ENCODE results near the gene ASTL. TPM values are rescaled to one million over a fixed set of nuclear protein-coding genes. Genes with fewer than 3 reads are reported as not detected.
"Not testable (repeated sequence)": the region's sequence is repeated elsewhere in the genome, so short reads cannot be mapped to it uniquely, and the experiment has no call there.

Gene ASTL
- total and polyA plus RNA-seq, 9 of the 15 experiments (the other 6 are each of a cell fraction or from before 2014, with no cell fraction given) = not detected

DNA sequence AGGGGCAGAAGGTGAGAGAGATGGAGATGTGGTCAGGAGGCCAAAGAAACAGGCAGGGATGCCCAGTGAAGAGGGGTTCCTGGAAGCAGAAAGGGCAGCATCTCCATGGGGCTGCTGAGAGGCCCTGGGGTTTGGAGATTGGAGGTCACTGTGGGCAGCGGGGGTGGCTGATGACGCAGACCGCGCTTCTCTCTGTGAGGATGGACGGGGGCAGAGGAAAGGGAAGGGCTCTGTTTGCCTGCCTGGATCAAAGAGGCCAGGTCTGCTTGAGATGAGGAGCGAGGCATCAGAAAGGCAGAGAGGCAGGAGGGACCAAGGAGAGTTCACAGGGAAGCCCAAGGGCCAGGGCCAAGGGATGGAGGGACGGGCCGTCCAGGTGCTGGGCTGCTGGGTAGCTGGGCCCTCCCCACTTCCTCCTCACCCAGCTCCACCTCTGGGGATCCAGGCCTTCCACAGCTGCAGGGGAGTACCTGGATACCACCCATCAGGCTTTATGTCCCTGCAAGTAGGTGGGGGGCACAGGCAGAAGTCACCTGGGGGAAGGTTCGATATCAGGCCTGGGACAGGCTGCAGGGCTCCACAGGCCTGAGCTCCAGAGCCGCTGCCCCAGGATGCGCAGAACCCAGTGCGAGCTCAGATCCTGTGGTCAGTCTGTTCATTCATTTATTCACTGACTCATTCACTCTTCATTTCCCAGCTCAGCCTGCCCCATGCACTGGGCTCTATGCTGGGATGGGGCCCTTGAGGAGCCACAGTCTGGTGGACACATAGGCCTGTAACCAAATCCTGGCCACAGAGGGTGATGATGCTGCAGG is 52.6 kb downstream of the ASTL start:
- H3K36me3 ChIP-seq (ENCODE audit: control insufficient read depth, insufficient read depth, low read length) = no peaks in the 10 kb centered on the region
- H3K4me3 ChIP-seq = no peak overlapping the region
- ChIA-PET POLR2A (interaction anchor here (0.8 to 1.4 kb wide), 2 partner anchors 11 to 31 kb away, joined by 5 read pairs; partner anchors contain the start of gene ADRA2B), CTCF (ENCODE audit: low intra/inter-chr PET ratio) (no interaction called here)
- FAIRE-seq (no peak), DNase-seq (ENCODE audit: extremely low read depth in 1 of 4, low spot score in 3 of 4) (no peak), ATAC-seq (no peak)
- no peaks in the 10 kb centered on the region for H3K9me3 ChIP-seq (replicated peaks; ENCODE audit: control insufficient read depth, insufficient read depth, low read depth, low read length)
- H3K79me2 ChIP-seq (ENCODE audit: control insufficient read depth, insufficient read depth, low read length) = no peaks in the 10 kb centered on the region
- H3K4me1 ChIP-seq (replicated peaks in 1 of 2; ENCODE audit: control insufficient read depth in 2 of 2, insufficient read depth in 2 of 2, low read length in 2 of 2) = peaks cover 5 to 11% of the 10 kb centered on the region in 2 experiments; a peak in 4 of 5 replicates
- TF ChIP-seq PCBP2 (IDR thresholded peaks at IDR 0.05; ENCODE audit: low read depth, low read length, poor library complexity, severe bottlenecking) (no peak), ZNF766 (CRISPR knock-in tag; conservative IDR thresholded peaks at IDR 0.05) (no peak), ARHGAP35 (IDR thresholded peaks at IDR 0.05; ENCODE audit: partially characterized antibody) (no peak), EGR1 (conservative IDR thresholded peaks at IDR 0.05) (peak; percentile 38; the same call in 1 of the 2 replicates), NCOA2 (IDR thresholded peaks at IDR 0.05; ENCODE audit: partially characterized antibody in 2 of 2) (no peak)
- H2AFZ ChIP-seq (ENCODE audit: low read depth, low read length) = no peak overlapping the region
- H4K20me1 ChIP-seq (replicated peaks; ENCODE audit: control insufficient read depth, insufficient read depth, low read length) = no peaks in the 10 kb centered on the region
- H3K27ac ChIP-seq (ENCODE audit: extremely low read depth, low read depth, low read length) = no peak overlapping the region
- in situ Hi-C loops (cut with MboI) (loop anchor here (25.0 kb wide), 1 partner anchor 298 kb away; no protein-coding TSS in a partner anchor), intact Hi-C loops (cut with micrococcal nuclease) (no loop called here)
- H3K27me3 ChIP-seq (ENCODE audit: control insufficient read depth in 2 of 2, insufficient read depth in 2 of 2, low read length in 2 of 2) = peaks cover 8 to 50% of the 10 kb centered on the region in 2 experiments; a peak in 4 of 5 replicates
- 9% methylated on average over 12 of the region's 12 CpGs for WGBS (ENCODE audit: insufficient coverage, low coverage, missing lambda C conversion rate)
- no TSS peak for BruUV-seq (replicated peaks)
- no peak overlapping the region; a peak in 1 of 4 replicates for H3K9ac ChIP-seq (ENCODE audit: insufficient read depth in 1 of 2, low read depth in 2 of 2, low read length in 2 of 2)
- H3K9me1 ChIP-seq (ENCODE audit: control insufficient read depth, insufficient read depth, low read length) = no peaks in the 10 kb centered on the region
- H3K4me2 ChIP-seq (ENCODE audit: insufficient read depth, low read length) = no peak overlapping the region

DNA sequence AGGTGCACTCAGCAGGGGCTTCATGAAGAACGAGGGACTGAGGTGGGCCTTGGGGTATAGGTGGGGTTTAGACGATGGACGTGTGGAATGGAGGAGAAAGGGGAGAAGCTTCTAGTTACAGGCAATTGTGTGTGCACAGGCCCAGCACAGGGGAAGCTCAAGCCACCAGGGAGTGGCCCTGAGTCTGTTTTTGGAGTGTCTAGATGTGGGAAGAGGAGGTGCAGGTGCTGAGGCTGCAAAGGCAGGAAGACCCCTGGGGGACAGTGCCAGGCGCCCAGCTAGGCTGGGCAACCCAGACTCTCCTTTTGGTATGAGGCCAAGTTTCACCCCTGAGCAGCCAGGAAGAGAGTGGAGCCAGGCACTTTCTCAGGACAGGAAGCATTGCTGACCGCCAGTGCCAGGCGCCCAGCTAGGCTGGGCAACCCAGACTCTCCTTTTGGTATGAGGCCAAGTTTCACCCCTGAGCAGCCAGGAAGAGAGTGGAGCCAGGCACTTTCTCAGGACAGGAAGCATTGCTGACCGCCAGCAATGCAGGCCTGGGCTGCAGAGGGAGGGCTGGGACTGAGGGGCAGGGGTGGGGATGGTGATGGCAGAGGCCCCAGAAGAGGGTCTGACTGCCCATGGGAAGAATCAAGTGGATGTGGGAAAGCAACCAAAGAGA is 53.3 kb downstream of the ASTL start:
- CTCF ChIA-PET (ENCODE audit: low intra/inter-chr PET ratio); H4K20me1 ChIP-seq (replicated peaks; ENCODE audit: control insufficient read depth, insufficient read depth, low read length); H3K79me2 ChIP-seq (ENCODE audit: control insufficient read depth, insufficient read depth, low read length); H3K9ac ChIP-seq (ENCODE audit: insufficient read depth in 1 of 2, low read depth in 2 of 2, low read length in 2 of 2); H3K9me3 ChIP-seq (replicated peaks; ENCODE audit: control insufficient read depth, insufficient read depth, low read depth, low read length); H3K36me3 ChIP-seq (ENCODE audit: control insufficient read depth, insufficient read depth, low read length); H3K4me3 ChIP-seq; DNase-seq (ENCODE audit: extremely low read depth in 1 of 4, low spot score in 3 of 4); H2AFZ ChIP-seq (ENCODE audit: low read depth, low read length); ATAC-seq; H3K4me1 ChIP-seq (replicated peaks in 1 of 2; ENCODE audit: control insufficient read depth in 2 of 2, insufficient read depth in 2 of 2, low read length in 2 of 2); H3K4me2 ChIP-seq (ENCODE audit: insufficient read depth, low read length); FAIRE-seq; BruUV-seq (replicated peaks); intact Hi-C loops (cut with micrococcal nuclease); H3K9me1 ChIP-seq (ENCODE audit: control insufficient read depth, insufficient read depth, low read length); H3K27ac ChIP-seq (ENCODE audit: extremely low read depth, low read depth, low read length): not testable (repeated sequence)
- POLR2A ChIA-PET = interaction anchor here (0.8 to 1.4 kb wide), 2 partner anchors 10 to 31 kb away, joined by 5 read pairs; partner anchors contain the start of gene ADRA2B
- WGBS (ENCODE audit: insufficient coverage, low coverage, missing lambda C conversion rate) = 2% methylated on average over 5 of the region's 7 CpGs
- peaks cover 8 to 50% of the 10 kb centered on the region in 2 experiments; a peak in 4 of 5 replicates for H3K27me3 ChIP-seq (ENCODE audit: control insufficient read depth in 2 of 2, insufficient read depth in 2 of 2, low read length in 2 of 2)
- in situ Hi-C loops (cut with MboI) = loop anchor here (25.0 kb wide), 1 partner anchor 298 kb away; no protein-coding TSS in a partner anchor
